GM06990 (cell line): Measurements from ENCODE around the gene GREM1.

Experiments used
- DNase-seq: peaks from one replicate; pipeline ENCODE4 v3.0.0-alpha.2; 2011; ENCODE audit not compliant: insufficient read length; ENCODE audit errors: extremely low read depth
- H3K27me3 ChIP-seq: replicated peaks from 2 replicates; pipeline ENCODE4 v1.6.0; 2011; ENCODE audit warnings: low read length; ENCODE audit not compliant: control insufficient read depth, insufficient read depth
- H3K36me3 ChIP-seq: 2 replicates; pipeline ENCODE4 v1.5.1; 2011; ENCODE audit warnings: low read length; ENCODE audit not compliant: control insufficient read depth, insufficient read depth
- H3K4me3 ChIP-seq: replicated peaks from 2 replicates; pipeline ENCODE4 v1.5.1; 2011; ENCODE audit warnings: low read depth, mild to moderate bottlenecking, control low read depth, low read length
- CTCF ChIP-seq: IDR thresholded peaks from 2 replicates; pipeline ENCODE4 v1.5.1; 2011; ENCODE audit warnings: low read length, control low read depth, mild to moderate bottlenecking, inconsistent platforms; ENCODE audit not compliant: insufficient read depth, poor library complexity, severe bottlenecking

Gene GREM1

GRCh38 chr15:32766101-32766500 lies 48.3 kb downstream of the GREM1 start:
- Histone ChIP-seq H3K36me3 (no peaks in the 10 kb centered on the region), H3K27me3 (no peaks in the 10 kb centered on the region), H3K4me3 (no peak overlapping the region)
- no peak for TF ChIP-seq CTCF
- DNase-seq, result no peak

- Histone ChIP-seq H3K4me3 (no peak overlapping the region), H3K36me3 (no peaks in the 10 kb centered on the region), H3K27me3 (no peaks in the 10 kb centered on the region)
- DNase-seq, result no peak
- TF ChIP-seq CTCF, result no peak
Observed at GRCh38 chr15:32767236-32767635, 49.4 kb downstream of the GREM1 start.

GRCh38 chr15:32774022-32774421 lies 56.2 kb downstream of the GREM1 start:
- no peak for TF ChIP-seq CTCF
- no peaks in the 10 kb centered on the region for H3K36me3 ChIP-seq
- no peaks in the 10 kb centered on the region for H3K27me3 ChIP-seq
- no peak overlapping the region for H3K4me3 ChIP-seq
- no peak for DNase-seq

- H3K27me3 ChIP-seq, result no peaks in the 10 kb centered on the region
- no peak overlapping the region for H3K4me3 ChIP-seq
- TF ChIP-seq CTCF, result no peak
- no peaks in the 10 kb centered on the region for H3K36me3 ChIP-seq
- DNase-seq, result no peak
Observed at GRCh38 chr15:32775103-32775502, 57.3 kb downstream of the GREM1 start.

- H3K27me3 ChIP-seq, result no peaks in the 10 kb centered on the region
- DNase-seq, result no peak
- TF ChIP-seq CTCF, result no peak
Observed at GRCh38 chr15:32778391-32779176, 60.8 kb downstream of the GREM1 start.

GRCh38 chr15:32781781-32782180 lies 64.0 kb downstream of the GREM1 start:
- Histone ChIP-seq H3K36me3 (no peaks in the 10 kb centered on the region), H3K4me3 (no peak overlapping the region), H3K27me3 (no peaks in the 10 kb centered on the region)
- TF ChIP-seq CTCF, result no peak
- no peak for DNase-seq

More at GRCh38 chr15:32778391-32779176, 60.8 kb downstream of the GREM1 start:
- Histone ChIP-seq H3K36me3 (no peaks in the 10 kb centered on the region), H3K4me3 (no peak overlapping the region)
